ENCODE results near the gene PGAM4.
A peak's percentile ranks its signal among the peaks of the same experiment; 100 is the strongest.
"Not testable (repeated sequence)": the region's sequence is repeated elsewhere in the genome, so short reads cannot be mapped to it uniquely, and the experiment has no call there.

The PGAM4 gene

GRCh38 chrX:77969538-77969937 lies at the start of gene PGAM4:
Gene PGAM4, minus strand, starts transcription at chrX:77969638. Its CDS starts 0 bp downstream, at chrX:77969638.
- DNase-seq = no peak

- no peak for DNase-seq
Observed at GRCh38 chrX:78011846-78012245, 42.4 kb upstream of the PGAM4 start.

GRCh38 chrX:77979870-77980269 lies 10.4 kb upstream of the PGAM4 start:
- DNase-seq = no peak

GRCh38 chrX:77977518-77977917 lies 8.1 kb upstream of the PGAM4 start:
- no peak for DNase-seq

GRCh38 chrX:77977095-77977494 lies 7.7 kb upstream of the PGAM4 start:
- DNase-seq = peak; percentile 74

- DNase-seq = peak; percentile 43
Observed at GRCh38 chrX:77975755-77976154, 6.3 kb upstream of the PGAM4 start.

- no peak for DNase-seq
Observed at GRCh38 chrX:77967631-77968030, 1.8 kb downstream of the PGAM4 start.

- no peak for DNase-seq
Observed at GRCh38 chrX:77966361-77966760, 3.1 kb downstream of the PGAM4 start.

- DNase-seq = no peak
Observed at GRCh38 chrX:77962068-77962902, 7.2 kb downstream of the PGAM4 start.

- DNase-seq = no peak
Observed at GRCh38 chrX:77961063-77961462, 8.4 kb downstream of the PGAM4 start.

GRCh38 chrX:77960567-77960966 lies 8.9 kb downstream of the PGAM4 start:
- no peak for DNase-seq

- no peak for DNase-seq
Observed at GRCh38 chrX:77953708-77954107, 15.7 kb downstream of the PGAM4 start.

GRCh38 chrX:77953302-77953701 lies 16.1 kb downstream of the PGAM4 start:
- DNase-seq = no peak

GRCh38 chrX:77952173-77952572 lies 17.3 kb downstream of the PGAM4 start:
- no peak for DNase-seq

- DNase-seq = no peak
Observed at GRCh38 chrX:77949840-77950239, 19.6 kb downstream of the PGAM4 start.

GRCh38 chrX:77946571-77946970 lies 22.9 kb downstream of the PGAM4 start:
- no peak for DNase-seq

GRCh38 chrX:77945910-77946545 lies 23.4 kb downstream of the PGAM4 start:
- no peak for DNase-seq

- DNase-seq = not testable (repeated sequence)
Observed at GRCh38 chrX:77945031-77945430, 24.4 kb downstream of the PGAM4 start.

GRCh38 chrX:77938083-77938680 lies 31.3 kb downstream of the PGAM4 start:
- DNase-seq = no peak

GRCh38 chrX:77937291-77937690 lies 32.1 kb downstream of the PGAM4 start:
- DNase-seq = no peak

- no peak for DNase-seq
Observed at GRCh38 chrX:77936299-77936698, 33.1 kb downstream of the PGAM4 start.

- DNase-seq = no peak
Observed at GRCh38 chrX:77935886-77936285, 33.6 kb downstream of the PGAM4 start.

- DNase-seq = no peak
Observed at GRCh38 chrX:77930581-77930980, 38.9 kb downstream of the PGAM4 start.

GRCh38 chrX:77925764-77926163 lies 43.7 kb downstream of the PGAM4 start:
- no peak for DNase-seq
